Loucy (cell line): Measurements from ENCODE around the gene FABP1.

Experiments used
- H2AFZ ChIP-seq: fragments of 200-600 bp; sonication (generic); 2 replicates; pipeline ENCODE4 v1.6.0; 2016; ENCODE audit warnings: antibody characterized with exemption, mild to moderate bottlenecking, low read length, moderate library complexity
- H3F3A ChIP-seq: fragments of 200-600 bp; 2 replicates; pipeline ENCODE4 v1.6.0; 2016; ENCODE audit warnings: antibody characterized with exemption, low read depth, mild to moderate bottlenecking
- H3K27me3 ChIP-seq: fragments of 200-600 bp; sonication (generic); 2 replicates; pipeline ENCODE4 v1.6.1; 2014; ENCODE audit warnings: low read length, mild to moderate bottlenecking; ENCODE audit not compliant: insufficient read depth, poor library complexity, severe bottlenecking
- H3K36me3 ChIP-seq: fragments of 200-600 bp; sonication (generic); 2 replicates; pipeline ENCODE4 v1.6.1; 2016; ENCODE audit warnings: low read length; ENCODE audit not compliant: insufficient read depth
- H3K4me1 ChIP-seq: fragments of 200-600 bp; sonication (generic); 2 replicates; pipeline ENCODE4 v1.5.1; 2014; ENCODE audit warnings: low read length, mild to moderate bottlenecking; ENCODE audit not compliant: insufficient read depth, poor library complexity, severe bottlenecking
- H3K4me2 ChIP-seq: fragments of 200-600 bp; sonication (generic); 2 replicates; pipeline ENCODE4 v1.6.0; 2014; ENCODE audit warnings: antibody characterized with exemption, low read length, low read depth, mild to moderate bottlenecking; ENCODE audit not compliant: poor library complexity, severe bottlenecking
- H3K4me3 ChIP-seq: fragments of 200-600 bp; sonication (generic); 2 replicates; pipeline ENCODE4 v1.5.1; 2014; ENCODE audit warnings: low read length, mild to moderate bottlenecking, mixed read lengths; ENCODE audit not compliant: poor library complexity, severe bottlenecking
- H3K79me2 ChIP-seq: fragments of 200-600 bp; sonication (generic); 2 replicates; pipeline ENCODE4 v1.6.1; 2014; ENCODE audit warnings: low read length; ENCODE audit not compliant: insufficient read depth
- H3K9ac ChIP-seq: fragments of 200-600 bp; sonication (generic); 2 replicates; pipeline ENCODE4 v1.6.0; 2014; ENCODE audit warnings: mild to moderate bottlenecking, low read depth, low read length, moderate library complexity; ENCODE audit not compliant: poor library complexity, severe bottlenecking
- H3K9me2 ChIP-seq: fragments of 200-600 bp; sonication (generic); replicated peaks from 2 replicates; pipeline ENCODE4 v1.6.1; 2016; ENCODE audit warnings: low read depth, low read length, mixed read lengths
- H3K9me3 ChIP-seq: fragments of 200-600 bp; sonication (generic); 2 replicates; pipeline ENCODE4 v1.6.1; 2014; ENCODE audit warnings: mild to moderate bottlenecking, antibody characterized with exemption, low read length, low read depth; ENCODE audit not compliant: insufficient read depth
- H4K20me1 ChIP-seq: fragments of 200-600 bp; sonication (generic); 2 replicates; pipeline ENCODE4 v1.6.0; 2014; ENCODE audit warnings: antibody characterized with exemption, low read length, mild to moderate bottlenecking; ENCODE audit not compliant: insufficient read depth, poor library complexity, severe bottlenecking
- CTCF ChIP-seq: fragments of 200-600 bp; sonication (generic); conservative IDR thresholded peaks from 2 replicates; pipeline ENCODE4 v1.5.1; 2014; ENCODE audit warnings: mild to moderate bottlenecking, antibody characterized with exemption, low read length
- EZH2phosphoT487 ChIP-seq: fragments of 200-600 bp; IDR thresholded peaks from 2 replicates; pipeline ENCODE4 v1.6.1; 2018; ENCODE audit warnings: antibody characterized with exemption, mild to moderate bottlenecking, moderate library complexity, borderline replicate concordance

FABP1 gene

GRCh38 chr2:88100489-88100858 is 27.4 kb downstream of the FABP1 start:
- no peaks in the 10 kb centered on the region for H4K20me1 ChIP-seq
- no peak overlapping the region for H3K9ac ChIP-seq
- no peaks in the 10 kb centered on the region for H3K9me3 ChIP-seq
- no peaks in the 10 kb centered on the region for H3K4me1 ChIP-seq
- H3K9me2 ChIP-seq: no peaks in the 10 kb centered on the region
- H3K27me3 ChIP-seq: no peaks in the 10 kb centered on the region
- H3K36me3 ChIP-seq: no peaks in the 10 kb centered on the region
- no peak overlapping the region for H3K4me2 ChIP-seq
- no peaks in the 10 kb centered on the region for H3K79me2 ChIP-seq
- H2AFZ ChIP-seq: no peak overlapping the region
- no peak for TF ChIP-seq CTCF
- no peak overlapping the region for H3K4me3 ChIP-seq
- H3F3A ChIP-seq: no peaks in the 10 kb centered on the region

DNA sequence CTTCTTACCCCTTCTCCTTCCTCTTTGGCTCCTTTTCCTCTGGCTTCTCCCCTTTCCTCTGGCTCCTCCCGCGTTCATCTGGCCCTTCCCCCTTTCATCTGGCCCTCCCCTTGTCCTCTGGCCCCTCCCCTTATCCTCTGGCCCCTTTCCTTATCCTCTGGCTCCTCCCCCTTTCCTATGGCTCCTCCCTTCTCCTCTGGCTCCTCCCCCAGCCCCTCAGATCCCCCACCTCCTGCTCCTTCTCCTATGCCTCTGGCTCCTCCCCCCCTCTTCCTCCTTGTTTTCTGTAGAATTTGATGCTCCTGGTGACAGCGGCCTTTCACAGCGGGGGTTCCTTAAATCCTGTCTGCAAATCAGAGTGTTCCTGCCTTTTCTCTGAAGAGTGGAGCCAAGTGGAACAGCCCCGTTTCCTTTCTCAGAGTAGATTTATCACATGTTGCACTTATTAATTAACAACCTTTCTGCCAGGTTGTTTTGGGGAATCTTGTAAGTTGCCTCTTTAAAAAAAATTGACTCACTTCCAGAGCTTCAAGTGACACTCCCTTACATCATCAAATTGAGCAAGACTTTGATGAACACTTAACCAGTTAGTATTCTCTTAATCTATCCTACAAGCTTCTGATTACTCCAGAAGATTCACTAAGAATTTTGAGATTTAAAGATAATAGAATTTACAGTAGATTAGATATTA is 27.9 kb downstream of the FABP1 start:
- no peak overlapping the region for H3K4me3 ChIP-seq
- no peaks in the 10 kb centered on the region for H3K36me3 ChIP-seq
- no peaks in the 10 kb centered on the region for H3K4me1 ChIP-seq
- H3K4me2 ChIP-seq: no peak overlapping the region
- H3K79me2 ChIP-seq: no peaks in the 10 kb centered on the region
- H2AFZ ChIP-seq: no peak overlapping the region
- no peak for TF ChIP-seq EZH2phosphoT487
- TF ChIP-seq CTCF: no peak
- no peak overlapping the region for H3K9ac ChIP-seq
- no peaks in the 10 kb centered on the region for H3K27me3 ChIP-seq
- H4K20me1 ChIP-seq: no peaks in the 10 kb centered on the region
- no peaks in the 10 kb centered on the region for H3K9me2 ChIP-seq
- H3F3A ChIP-seq: no peaks in the 10 kb centered on the region
- no peaks in the 10 kb centered on the region for H3K9me3 ChIP-seq

- no peaks in the 10 kb centered on the region for H3K9me2 ChIP-seq
- no peak overlapping the region for H3K4me2 ChIP-seq
- H3K36me3 ChIP-seq: no peaks in the 10 kb centered on the region
- H3K4me3 ChIP-seq: no peak overlapping the region
- H3K9me3 ChIP-seq: no peaks in the 10 kb centered on the region
- no peak overlapping the region for H3K9ac ChIP-seq
- no peak overlapping the region for H2AFZ ChIP-seq
- TF ChIP-seq EZH2phosphoT487 (no peak), CTCF (no peak)
- no peaks in the 10 kb centered on the region for H3K27me3 ChIP-seq
- H3F3A ChIP-seq: no peaks in the 10 kb centered on the region
- H4K20me1 ChIP-seq: no peaks in the 10 kb centered on the region
- H3K4me1 ChIP-seq: no peaks in the 10 kb centered on the region
- H3K79me2 ChIP-seq: no peaks in the 10 kb centered on the region
These were observed 29.3 kb downstream of the FABP1 start for GRCh38 chr2:88098558-88098900.
